GM18858 (cell line): ENCODE data around the gene TMED6.
"Not testable (repeated sequence)": the region's sequence is repeated elsewhere in the genome, so short reads cannot be mapped to it uniquely, and the experiment has no call there.

Source experiments
- ATAC-seq: cut with Tn5 transposase; IDR thresholded peaks from one replicate; pipeline ENCODE4 v1.9.1; 2021; ENCODE audit not compliant: unreplicated experiment

Gene TMED6

GRCh38 chr16:69363281-69363717, 11.7 kb upstream of the TMED6 start:
- ATAC-seq: no peak

- ATAC-seq: not testable (repeated sequence)
Observed at GRCh38 chr16:69360070-69360469, 8.5 kb upstream of the TMED6 start.

- ATAC-seq: no peak
Observed at GRCh38 chr16:69350536-69351133, 951 bp downstream of the TMED6 start.

GRCh38 chr16:69349536-69349935, 2.0 kb downstream of the TMED6 start:
- no peak for ATAC-seq

GRCh38 chr16:69348222-69348621, 3.4 kb downstream of the TMED6 start:
- ATAC-seq: no peak

GRCh38 chr16:69346683-69347082, 4.9 kb downstream of the TMED6 start:
- ATAC-seq: no peak

- ATAC-seq: no peak
Observed at GRCh38 chr16:69345923-69346322, 5.7 kb downstream of the TMED6 start.

GRCh38 chr16:69344171-69344570, 7.4 kb downstream of the TMED6 start:
- no peak for ATAC-seq

- no peak for ATAC-seq
Observed at GRCh38 chr16:69340095-69340644, 11.4 kb downstream of the TMED6 start.

GRCh38 chr16:69339289-69340094, 12.1 kb downstream of the TMED6 start, which contains the start of the genes COG8 and NIP7:
Gene COG8, minus strand, starts transcription at chr16:69339564. Its CDS starts 12 bp downstream, at chr16:69339552.
Gene NIP7, plus strand, starts transcription at chr16:69339772. Its CDS starts 58 bp downstream, at chr16:69339830.
- ATAC-seq: peak; percentile 60

GRCh38 chr16:69338557-69339288, 12.9 kb downstream of the TMED6 start:
- no peak for ATAC-seq

- no peak for ATAC-seq
Observed at GRCh38 chr16:69334696-69335095, 16.9 kb downstream of the TMED6 start.

- ATAC-seq: peak; percentile 71
Observed at GRCh38 chr16:69330286-69331109, 21.1 kb downstream of the TMED6 start, which contains the start of gene PDF. Gene PDF, minus strand, starts transcription at chr16:69330588. Its CDS starts 18 bp downstream, at chr16:69330570.

- ATAC-seq: peak; percentile 1
Observed at GRCh38 chr16:69329369-69330285, 22.0 kb downstream of the TMED6 start.

- no peak for ATAC-seq
Observed at GRCh38 chr16:69328854-69329316, 22.7 kb downstream of the TMED6 start.

- ATAC-seq: no peak
Observed at GRCh38 chr16:69327585-69328310, 23.8 kb downstream of the TMED6 start.

- no peak for ATAC-seq
Observed at GRCh38 chr16:69326172-69326873, 25.3 kb downstream of the TMED6 start.

- no peak for ATAC-seq
Observed at GRCh38 chr16:69325784-69326171, 25.8 kb downstream of the TMED6 start.
